GM06990 (cell line): ENCODE measurements around the gene GH1.
A peak's percentile ranks its signal among the peaks of the same experiment; 100 is the strongest.

ENCODE experiments used
- DNase-seq: peaks from one replicate; pipeline ENCODE4 v3.0.0-alpha.2; 2011; ENCODE audit not compliant: insufficient read length; ENCODE audit errors: extremely low read depth
- H3K27me3 ChIP-seq: replicated peaks from 2 replicates; pipeline ENCODE4 v1.6.0; 2011; ENCODE audit warnings: low read length; ENCODE audit not compliant: control insufficient read depth, insufficient read depth
- H3K36me3 ChIP-seq: 2 replicates; pipeline ENCODE4 v1.5.1; 2011; ENCODE audit warnings: low read length; ENCODE audit not compliant: control insufficient read depth, insufficient read depth
- H3K4me3 ChIP-seq: replicated peaks from 2 replicates; pipeline ENCODE4 v1.5.1; 2011; ENCODE audit warnings: low read depth, mild to moderate bottlenecking, control low read depth, low read length
- TF ChIP-seq, protein P1 (sequence below): IDR thresholded peaks from 2 replicates; pipeline ENCODE4 v1.5.1; 2011; ENCODE audit warnings: low read length, control low read depth, mild to moderate bottlenecking, inconsistent platforms; ENCODE audit not compliant: insufficient read depth, poor library complexity, severe bottlenecking

The GH1 gene

GRCh38 chr17:63946440-63947363 lies 28.1 kb upstream of the GH1 start:
- peak; percentile 70 for DNase-seq
- peak overlapping the region; percentile 29 for H3K4me3 ChIP-seq
- H3K36me3 ChIP-seq: no peaks in the 10 kb centered on the region
- TF ChIP-seq, protein P1, sequence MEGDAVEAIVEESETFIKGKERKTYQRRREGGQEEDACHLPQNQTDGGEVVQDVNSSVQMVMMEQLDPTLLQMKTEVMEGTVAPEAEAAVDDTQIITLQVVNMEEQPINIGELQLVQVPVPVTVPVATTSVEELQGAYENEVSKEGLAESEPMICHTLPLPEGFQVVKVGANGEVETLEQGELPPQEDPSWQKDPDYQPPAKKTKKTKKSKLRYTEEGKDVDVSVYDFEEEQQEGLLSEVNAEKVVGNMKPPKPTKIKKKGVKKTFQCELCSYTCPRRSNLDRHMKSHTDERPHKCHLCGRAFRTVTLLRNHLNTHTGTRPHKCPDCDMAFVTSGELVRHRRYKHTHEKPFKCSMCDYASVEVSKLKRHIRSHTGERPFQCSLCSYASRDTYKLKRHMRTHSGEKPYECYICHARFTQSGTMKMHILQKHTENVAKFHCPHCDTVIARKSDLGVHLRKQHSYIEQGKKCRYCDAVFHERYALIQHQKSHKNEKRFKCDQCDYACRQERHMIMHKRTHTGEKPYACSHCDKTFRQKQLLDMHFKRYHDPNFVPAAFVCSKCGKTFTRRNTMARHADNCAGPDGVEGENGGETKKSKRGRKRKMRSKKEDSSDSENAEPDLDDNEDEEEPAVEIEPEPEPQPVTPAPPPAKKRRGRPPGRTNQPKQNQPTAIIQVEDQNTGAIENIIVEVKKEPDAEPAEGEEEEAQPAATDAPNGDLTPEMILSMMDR: peak; percentile 83
- H3K27me3 ChIP-seq: no peaks in the 10 kb centered on the region

GRCh38 chr17:63945784-63946439 lies 27.3 kb upstream of the GH1 start:
- peak; percentile 55 for DNase-seq
- Histone ChIP-seq H3K36me3 (no peaks in the 10 kb centered on the region), H3K4me3 (no peak overlapping the region), H3K27me3 (no peaks in the 10 kb centered on the region)
- TF ChIP-seq, protein P1: peak; percentile 21

DNA sequence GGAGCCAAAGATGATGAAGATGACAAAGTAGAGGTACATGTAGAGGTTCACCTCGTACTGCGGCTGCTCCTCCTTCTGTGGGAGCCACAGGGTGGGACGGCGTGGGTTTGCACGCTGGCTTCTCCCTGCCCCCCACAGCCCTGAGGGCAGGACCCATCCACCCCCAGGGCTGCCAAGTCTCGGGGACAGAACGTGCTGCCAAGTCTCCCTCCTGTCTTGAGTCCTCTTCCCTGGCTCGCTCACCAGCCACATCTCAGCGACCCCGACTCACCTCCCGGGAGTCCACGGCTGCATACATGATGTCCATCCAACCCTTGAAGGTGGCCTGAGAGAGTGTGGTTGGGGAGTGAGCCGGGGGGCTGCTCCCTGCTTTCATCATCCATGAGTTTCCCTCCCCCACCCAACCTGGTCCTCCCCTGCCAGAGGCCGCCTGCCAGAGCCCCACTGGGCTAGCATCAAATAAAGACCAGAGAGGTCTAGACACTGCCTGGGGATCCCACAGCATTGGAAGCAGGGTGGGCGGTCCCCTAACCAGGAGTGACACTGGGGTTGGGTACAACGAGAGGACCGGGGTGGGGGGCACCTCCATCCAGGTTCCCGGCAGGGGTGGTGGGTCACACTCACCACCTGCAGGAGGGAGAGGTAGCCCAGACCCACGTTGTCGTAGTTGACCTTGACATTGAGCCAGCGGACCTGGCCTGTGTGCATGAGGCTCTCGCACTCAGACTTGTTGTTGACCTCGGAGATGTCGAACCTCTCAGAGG lies 26.3 kb upstream of the GH1 start:
- H3K27me3 ChIP-seq: no peaks in the 10 kb centered on the region
- H3K36me3 ChIP-seq: no peaks in the 10 kb centered on the region
- no peak overlapping the region for H3K4me3 ChIP-seq
- TF ChIP-seq, protein P1: no peak
- DNase-seq: no peak

GRCh38 chr17:63943745-63944144 lies 25.1 kb upstream of the GH1 start:
- TF ChIP-seq, protein P1: peak; percentile 9
- H3K36me3 ChIP-seq: no peaks in the 10 kb centered on the region
- no peaks in the 10 kb centered on the region for H3K27me3 ChIP-seq
- no peak overlapping the region for H3K4me3 ChIP-seq
- DNase-seq: no peak

- H3K4me3 ChIP-seq: no peak overlapping the region
- TF ChIP-seq, protein P1: no peak
- no peak for DNase-seq
- H3K27me3 ChIP-seq: no peaks in the 10 kb centered on the region
- H3K36me3 ChIP-seq: no peaks in the 10 kb centered on the region
These were observed 23.8 kb upstream of the GH1 start for GRCh38 chr17:63942309-63942985.
